GM03348 (cell line): ENCODE results near the gene JAK3.
"Not testable (repeated sequence)": the region's sequence is repeated elsewhere in the genome, so short reads cannot be mapped to it uniquely, and the experiment has no call there.

ENCODE experiments used
- DNase-seq: peaks from one replicate; pipeline ENCODE4 v3.0.0; 2012; ENCODE audit warnings: low spot score

Gene JAK3

DNA sequence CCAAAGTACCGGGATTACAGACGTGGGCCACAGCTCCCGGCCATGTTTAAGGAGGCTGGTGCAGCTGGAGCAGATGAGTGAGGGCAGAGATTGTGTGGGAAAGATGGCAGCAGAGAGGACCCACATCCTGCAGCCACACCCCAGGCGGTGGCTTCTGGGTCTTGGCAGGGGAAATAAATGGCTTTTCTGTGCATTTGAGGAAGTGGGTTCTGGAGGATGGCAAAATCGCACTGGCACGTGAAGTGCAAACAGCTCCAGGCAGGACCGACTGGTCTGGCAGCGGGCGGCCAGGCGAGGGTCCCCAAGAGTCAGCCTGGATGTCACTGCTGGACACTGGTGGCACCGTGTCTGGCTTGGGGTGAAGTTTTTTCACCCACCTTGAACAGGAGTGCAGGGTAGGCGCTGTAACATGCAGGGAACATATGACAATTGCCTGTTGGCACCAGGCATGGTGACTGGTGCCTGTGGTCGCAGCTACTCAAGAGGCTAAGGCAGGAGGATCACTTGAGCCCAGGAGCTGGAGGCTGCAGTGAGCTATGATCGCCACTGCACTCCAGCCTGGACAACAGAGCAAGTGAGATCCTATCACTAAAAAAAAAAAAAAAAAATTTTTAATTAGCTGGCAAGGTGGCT, 44.4 kb downstream of the JAK3 start:
- DNase-seq, result no peak

DNA sequence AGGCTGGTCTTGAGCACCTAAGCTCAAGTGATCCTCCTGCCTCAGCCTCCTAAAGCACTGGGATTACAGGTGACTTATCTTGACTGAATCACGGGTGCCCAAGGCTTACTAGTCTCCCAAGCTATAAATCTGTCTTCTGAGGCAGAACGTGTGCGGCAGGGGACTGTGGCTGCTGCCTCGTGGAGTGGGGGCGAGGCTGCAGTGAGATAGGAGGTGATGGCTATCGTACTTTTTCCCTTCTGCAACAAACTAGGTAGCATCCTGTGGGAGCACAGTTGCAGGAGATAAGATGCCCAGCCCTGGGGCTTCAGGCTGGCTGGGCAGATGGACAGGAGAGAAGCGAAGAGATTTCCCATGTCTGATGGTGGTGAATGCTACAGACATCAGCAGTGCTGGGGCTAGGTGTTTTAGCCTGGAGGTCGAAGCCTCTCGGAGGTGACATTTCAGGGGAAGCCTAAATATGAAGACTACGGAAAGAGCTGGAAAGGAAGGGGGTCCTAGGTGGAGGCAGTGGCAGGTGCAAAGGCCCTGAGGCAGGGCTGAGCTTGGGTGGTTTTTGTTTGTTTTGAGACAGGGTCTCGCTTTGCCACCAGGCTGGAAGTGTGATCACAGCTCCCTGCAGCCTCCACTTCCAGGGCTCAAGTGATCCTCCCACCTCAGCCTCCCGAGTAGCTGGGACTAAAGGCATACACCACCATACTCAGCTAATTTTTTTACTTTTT, 45.5 kb downstream of the JAK3 start:
- DNase-seq, result no peak

DNA sequence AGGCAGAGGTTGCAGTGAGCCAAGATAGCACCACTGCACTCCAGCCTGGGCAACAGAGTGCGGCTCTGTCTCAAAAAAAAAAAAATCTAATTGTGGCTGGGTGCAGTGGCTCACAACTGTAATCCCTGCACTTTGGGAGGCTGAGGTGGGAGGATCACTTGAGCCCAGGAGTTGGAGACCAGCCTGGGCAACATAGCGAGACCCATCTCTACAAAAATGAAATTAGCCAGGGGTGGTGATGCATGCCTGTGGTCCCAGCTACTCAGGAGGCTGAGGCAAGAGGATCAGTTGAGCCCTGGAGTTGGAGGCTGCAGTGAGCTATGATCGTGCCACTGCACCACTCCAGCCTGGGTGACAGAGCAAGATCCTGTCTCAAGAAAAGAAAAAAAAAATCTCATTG, 49.2 kb downstream of the JAK3 start:
- not testable (repeated sequence) for DNase-seq

DNA sequence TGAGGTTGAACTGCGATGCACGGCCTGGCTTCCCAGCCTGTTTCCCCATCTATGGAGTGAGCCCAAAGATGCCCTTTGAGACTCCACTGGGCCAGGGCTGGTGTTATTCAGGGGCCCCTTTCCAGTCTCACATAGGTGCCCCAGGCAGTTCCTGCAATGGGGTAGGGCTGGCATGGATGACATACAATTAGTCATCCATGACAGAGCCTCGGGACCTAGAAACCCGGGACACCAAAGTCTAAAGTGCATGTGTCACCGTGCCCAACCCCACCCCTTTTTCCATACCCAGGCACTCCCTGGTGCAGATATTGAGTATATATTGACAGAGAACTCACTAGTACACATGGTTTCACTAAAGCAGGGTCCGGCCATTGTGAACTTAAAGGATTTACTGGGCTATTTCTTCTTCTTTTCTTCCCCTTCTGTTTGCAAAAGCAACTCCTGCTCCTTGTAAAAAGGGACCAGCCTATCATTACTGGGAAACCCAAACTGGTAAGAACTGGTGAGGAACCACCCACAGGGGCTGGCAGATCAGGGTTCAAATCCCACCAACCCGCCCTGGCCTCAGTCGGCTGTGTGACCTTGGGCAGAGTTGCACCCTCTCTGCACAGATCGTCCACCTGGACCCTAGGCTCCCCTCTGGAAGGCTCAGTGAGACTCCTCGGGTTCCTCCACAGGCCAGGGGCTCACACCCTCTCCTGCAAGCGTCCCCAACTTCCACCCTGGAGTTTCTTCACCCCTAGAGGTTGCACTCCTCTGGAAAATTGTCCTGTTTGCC, 50.2 kb downstream of the JAK3 start:
- DNase-seq, result no peak

DNA sequence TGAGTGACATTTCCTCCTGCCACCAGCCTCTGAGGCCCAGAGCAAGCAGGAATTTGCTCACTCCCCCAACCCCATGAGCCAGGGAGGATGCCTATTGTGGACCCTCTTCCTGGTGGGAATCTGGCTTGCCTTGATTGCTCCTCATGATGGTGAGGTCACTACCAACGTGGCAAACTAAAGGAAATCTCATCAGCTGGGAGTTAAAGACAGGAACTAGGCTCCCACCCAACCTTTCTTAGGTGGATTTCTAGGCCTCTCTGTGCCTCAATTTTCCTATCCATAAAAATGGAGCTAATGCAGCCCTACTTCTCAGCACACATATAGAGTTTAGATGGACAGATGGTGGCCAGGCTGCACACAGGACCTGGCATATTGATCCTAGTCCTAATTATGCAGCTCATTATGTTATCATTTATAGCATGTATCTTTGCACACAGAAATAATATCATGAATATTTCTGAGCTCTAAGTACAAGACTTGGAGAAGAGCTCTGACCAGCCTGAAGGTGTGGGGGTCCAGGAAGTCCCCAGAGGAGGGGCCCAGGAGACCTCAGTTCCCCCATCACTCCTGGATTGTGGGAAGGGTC, 50.9 kb downstream of the JAK3 start:
- no peak for DNase-seq

DNA sequence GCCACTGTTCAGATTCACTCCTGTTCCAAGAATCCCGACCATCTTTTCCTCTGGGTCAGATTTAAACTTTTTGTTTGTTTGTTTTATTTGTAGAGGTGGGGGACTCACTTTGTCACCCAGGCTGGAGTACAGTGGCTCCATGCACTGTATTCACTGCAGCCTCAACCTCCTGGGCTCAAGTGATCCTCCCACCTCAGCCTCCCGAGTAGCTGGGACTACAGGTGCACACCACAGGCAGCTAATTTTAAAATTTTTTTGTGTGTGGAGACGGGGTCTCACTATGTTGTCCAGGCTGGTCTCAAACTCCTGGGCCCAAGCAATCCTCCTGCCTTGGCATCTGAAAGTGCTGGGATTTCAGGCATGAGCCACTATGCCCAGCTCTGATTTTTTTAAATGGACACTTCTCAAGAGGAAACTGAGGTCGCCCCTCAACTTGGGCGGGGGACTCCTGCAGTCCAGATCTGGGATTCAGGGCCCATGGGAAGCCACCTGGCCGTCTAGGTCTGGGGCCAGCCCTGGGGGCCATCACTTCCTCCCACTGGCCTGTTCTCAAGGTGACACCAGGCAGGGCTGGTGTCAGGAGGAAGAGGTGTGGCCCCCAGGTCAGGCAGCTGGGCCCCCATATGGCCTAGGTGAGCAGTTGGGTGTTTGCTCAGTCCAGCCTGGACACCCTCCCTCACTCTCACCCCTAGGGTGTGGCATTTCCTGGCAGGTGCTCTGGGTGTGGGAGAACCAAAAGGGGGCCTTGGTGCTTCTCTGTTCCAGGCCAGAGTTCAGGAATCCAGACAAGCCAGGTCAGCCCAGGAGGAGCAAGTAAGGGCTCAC, 51.6 kb downstream of the JAK3 start:
- no peak for DNase-seq

DNA sequence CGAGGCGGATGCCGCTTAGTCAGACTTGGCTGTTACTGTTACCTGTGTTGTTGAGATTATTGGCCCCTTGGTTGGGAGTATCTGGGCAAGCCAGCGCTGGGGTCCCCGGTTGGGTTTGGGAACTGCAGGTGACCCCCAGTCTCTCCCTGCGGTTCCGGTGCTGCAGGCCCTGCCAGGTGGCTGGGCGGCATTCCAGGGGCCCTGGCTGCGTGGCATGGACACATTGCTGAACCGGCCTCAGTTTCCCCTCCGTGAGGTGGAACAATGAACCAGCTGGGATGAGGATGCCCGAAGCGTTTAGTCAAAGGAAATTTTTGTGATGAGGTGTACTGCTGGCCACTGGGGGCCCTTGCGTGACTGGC, 52.3 kb downstream of the JAK3 start:
- no peak for DNase-seq

DNA sequence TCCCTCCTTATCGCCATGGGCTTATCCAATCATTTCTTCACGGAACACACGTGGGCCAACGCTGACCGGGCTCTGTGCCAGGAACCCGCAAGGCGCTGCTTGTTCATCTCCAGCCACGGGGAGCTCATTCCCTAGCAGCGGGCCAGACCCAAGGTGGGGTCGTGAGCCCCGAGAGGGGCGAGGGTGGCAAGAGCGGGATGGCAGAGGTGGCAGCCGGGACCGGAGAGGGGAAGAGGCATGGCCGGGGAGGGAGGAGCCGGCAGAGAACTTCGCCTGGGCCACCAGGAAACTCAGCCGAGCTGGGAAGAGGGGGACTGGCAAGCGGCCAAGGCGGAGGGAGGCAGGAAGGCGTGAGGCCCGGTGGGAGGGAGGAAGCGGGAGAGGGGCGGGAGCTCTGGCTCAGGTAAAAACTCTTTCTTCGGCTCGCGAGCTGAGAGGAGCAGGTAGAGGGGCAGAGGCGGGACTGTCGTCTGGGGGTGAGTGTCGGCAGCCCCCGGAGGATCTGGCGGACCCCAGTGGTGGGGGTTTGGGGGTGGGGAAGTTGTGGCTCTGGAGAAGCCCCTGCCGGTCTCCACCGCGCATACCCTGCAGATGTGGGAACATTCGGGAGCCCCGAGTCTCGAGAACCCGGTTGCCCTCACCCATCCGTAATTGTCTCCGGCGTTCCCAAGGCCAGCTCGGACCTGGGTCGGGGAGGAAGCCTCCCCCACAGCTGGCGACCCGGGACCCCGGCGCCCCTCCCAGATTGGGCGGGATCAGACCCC, 52.9 kb downstream of the JAK3 start, which contains the start of gene B3GNT3:
Gene B3GNT3, plus strand, starts transcription at position 408 of the 764 bp plus-strand sequence. CDS start 12,670 bp downstream, outside the sequence.
- DNase-seq, result no peak

DNA sequence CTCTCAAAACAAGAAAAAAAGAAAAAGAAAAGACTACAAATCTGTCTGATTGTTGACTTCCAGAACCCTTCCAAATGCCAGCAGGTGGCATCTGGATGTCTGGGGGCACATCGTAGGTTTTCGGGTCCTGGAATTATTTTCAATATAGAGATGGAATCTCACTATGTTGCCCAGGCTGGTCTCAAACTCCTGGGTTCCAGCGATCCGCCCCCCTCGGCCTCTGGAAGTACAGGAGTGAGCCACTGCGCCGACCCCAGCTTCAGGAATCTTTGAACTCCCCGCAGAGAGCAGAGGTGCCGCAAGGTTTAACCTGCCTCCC, 53.4 kb downstream of the JAK3 start:
- no peak for DNase-seq

DNA sequence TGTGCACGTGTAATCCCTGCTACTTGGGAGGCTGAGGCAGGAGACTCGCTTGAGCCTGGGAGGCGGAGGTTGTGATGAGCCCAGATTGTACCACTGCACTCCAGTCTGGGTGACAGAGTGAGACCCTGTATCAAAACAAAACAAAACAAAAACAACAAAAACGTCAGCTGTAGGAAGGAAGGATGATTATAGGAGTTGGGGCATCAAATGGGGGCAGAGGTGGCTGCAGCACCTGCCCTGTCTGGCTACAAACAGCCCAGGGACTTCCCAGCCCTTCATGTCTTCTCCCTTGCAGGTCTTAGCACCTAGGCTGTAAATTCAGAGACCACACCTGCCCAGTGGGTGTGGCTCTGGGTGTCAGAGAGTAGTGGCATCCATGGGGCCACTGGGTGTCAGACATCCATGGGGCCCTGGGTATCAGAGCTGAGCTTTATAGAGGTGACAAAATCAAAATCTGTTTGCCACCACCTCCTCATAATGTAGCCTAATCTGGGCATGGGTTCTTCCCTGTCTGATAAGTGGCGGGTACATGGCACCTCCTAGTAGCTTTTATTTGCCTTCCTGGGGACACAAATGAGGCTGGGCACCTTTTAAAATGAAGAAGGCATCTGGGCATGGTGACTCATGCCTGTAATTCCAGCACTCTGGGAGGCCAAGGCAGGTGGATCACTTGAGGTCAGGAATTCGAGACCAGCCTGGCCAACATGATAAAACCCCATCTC, 57.6 kb downstream of the JAK3 start:
- no peak for DNase-seq

DNA sequence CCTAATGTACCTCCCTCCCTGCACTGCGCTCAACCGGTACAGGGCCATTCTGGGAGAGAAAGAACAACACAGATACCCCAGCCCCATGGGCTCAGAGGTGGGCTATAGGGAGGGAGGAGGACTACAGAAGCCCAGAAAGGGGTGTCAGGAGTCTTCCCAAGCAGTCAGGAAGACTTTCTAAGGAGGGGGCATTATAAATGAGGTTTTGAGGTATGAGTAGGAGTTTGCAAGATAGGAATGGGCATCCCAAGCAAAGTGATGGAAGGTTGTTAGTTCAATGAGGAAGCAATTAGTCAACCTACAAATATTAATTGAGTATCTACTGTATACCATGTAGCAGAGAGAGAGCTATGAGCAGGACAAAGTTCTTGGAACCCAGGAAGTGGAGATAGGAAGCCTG, 59.1 kb downstream of the JAK3 start:
- DNase-seq, result no peak

DNA sequence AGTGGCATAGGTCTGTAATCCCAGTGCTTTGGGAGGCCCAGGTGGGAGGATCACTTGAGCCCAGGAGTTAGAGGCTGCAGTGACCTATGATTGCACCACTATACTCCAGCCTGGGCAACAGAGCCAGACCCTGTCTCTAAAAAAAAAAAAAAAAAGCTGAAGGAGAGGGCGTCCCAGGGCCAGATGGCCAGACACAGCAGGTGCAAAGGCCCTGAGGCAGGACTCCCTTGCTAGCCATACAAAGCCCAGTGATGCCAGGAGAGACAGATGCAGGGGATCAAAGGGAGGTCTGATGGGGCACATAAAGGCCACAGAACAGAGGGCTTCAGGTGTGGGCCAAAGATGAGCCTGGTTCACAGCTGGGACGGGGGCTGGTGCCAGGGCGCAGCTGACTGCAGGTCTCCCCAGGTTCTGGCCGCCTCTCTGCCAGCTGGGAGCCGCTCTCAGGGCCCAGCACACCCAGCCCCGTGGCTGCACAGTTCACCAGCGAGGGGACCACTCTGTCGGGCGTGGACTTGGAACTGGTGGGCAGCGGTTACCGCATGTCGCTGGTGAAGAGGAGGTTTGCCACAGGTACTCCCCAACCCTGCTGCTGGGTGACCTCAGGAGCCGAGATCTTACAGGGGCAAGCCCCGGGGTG, 60.4 kb downstream of the JAK3 start:
- no peak for DNase-seq

DNA sequence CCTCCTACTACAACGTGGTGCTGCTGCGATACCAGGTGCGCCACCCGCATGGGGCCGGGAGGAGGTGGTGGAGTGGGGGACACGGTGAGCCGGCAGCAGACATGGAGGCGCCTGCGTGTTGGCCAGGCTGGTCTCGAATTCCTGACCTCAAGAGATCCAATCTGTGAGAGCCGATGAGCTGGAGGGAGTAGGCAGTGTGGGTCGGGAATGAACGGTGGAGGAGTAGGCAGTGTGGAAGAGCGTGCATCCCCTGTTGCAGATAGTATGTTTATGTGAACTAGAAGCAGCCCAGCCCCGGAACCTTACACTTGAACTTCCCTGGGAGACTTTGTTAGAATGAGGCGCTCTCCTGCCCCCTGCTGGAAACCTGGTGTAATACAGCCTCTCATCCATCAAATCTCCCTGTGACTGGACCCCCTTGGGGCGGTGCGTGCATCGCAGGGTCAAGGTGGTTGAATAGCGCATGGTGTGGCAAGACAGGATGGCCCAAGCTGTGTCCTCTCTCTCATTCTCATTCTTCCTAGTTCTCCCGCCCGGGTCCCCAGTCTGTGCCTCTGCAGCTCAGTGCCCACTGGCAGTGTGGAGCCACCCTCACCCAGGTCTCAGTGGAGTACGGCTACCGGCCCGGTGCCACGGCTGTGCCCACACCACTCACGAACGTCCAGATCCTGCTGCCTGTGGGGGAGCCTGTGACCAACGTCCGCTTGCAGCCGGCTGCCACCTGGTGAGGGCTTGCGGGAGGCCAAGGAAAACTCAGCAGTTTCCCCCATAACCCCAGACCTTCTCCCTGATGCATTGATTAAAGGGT, 63.4 kb downstream of the JAK3 start:
- peak; percentile 89 for DNase-seq

DNA sequence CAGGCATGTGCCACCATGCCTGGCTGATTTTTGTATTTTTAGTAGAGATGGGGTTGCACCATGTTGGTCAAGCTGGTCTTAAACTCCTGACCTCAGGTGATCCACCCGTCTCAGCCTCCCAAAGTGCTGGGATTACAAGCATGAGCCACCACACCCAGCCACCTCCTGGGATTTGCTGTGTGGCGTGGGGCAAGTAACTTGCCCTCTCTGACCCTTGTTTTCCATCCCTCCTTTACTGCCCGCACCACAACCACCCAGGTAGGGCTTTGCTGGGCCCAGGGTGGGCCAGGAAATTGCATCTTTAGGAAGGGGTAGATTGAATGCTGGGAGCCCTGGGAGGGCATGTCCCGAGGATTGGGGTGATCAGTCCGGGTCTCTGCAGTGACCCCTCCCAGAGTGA, 64.1 kb downstream of the JAK3 start:
- DNase-seq, result not testable (repeated sequence)

DNA sequence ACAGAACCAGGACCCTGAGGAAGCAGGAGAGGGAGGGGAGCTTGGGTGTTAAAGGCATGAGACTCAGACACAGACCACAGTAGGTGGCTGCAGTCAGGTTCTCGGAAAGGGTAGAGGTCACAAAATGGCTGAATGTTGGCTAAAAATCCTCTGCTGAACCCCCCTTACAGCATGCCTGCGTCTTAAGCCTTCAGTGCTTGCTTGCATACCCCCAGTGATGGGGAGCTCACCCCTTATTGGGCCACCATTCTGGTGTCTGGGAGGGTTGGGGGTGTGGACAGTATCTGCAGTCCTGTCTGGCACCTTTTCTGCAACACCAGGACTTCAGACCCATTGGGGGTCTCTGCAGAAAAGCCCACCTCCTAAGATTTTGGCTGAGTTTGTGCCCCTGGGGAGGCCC, 67.0 kb downstream of the JAK3 start:
- DNase-seq, result no peak

DNA sequence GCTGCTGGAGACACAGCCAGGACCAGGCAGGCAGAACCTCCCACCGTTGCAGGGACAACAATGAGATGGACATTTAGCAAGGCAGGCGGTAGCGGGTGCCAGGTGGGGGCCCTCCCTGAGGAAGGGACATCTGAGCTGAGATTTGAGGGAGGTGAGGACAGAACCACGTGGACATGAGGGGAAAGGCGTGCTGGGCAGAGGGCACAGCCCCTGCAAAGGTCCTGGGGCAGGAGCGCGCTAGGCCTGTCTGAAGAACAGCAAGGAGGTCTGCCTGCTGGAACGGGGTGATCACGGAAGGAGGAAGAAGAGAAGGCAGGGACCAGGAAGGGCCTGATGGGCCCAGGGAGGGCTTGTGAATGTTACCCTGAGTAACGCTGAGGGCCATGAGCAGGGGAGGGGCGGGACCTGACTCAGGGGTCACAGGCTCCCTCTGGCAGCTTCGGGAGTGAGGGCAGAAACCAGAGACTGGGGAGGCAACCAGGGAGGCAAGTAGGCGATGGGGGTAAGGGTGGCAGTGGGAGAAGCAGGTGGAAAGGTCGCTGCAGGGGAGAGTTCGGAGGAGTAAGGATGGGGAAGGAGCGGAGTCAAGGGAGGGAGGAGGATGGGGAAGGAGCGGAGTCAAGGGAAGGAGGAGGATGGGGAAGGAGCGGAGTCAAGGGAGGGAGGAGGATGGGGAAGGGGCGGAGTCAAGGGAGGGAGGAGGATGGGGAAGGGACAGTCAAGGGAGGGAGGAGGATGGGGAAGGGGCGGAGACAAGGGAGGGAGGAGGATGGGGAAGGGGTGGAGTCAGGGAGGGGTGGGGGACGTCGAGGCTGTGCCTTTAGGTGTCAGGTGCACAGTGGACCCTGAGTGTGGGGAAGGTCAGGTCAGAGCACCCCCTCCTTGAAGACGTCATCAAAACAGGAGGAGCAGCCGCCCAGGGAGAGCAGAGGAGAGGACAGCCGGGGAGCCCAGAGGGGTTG, 68.5 kb downstream of the JAK3 start:
- peak; percentile 23 for DNase-seq

DNA sequence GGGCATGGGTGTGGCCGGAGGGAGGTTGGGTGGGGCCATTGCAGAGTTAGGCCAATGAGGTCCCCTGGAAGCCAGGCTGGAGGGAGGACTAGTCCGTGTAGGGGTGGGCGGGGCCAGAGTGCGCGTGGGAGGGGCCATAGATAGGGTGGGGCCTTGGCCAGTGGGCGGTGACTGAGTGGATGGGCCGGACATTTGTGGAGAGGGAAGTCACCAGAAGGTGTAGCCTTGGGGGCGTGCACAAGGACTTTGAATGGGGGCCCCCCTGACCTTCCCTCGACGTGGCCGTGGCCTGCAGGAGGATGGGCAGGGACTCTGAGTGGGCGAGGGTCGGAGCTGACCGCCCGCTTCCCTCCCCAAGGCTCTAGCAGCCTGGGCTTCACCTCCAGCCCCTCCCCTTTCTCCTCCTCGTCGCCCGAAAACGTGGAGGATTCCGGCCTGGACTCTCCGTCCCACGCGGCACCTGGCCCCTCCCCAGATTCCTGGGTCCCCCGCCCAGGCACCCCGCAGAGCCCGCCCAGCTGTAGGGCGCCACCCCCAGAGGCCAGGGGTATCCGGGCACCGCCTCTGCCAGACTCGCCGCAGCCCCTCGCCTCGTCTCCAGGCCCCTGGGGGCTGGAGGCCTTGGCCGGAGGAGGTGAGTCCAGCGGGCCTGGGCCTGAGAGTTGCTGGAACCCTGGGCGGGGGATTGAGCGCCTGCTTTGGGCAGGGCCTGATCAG, 69.4 kb downstream of the JAK3 start:
- DNase-seq, result peak; percentile 64
